ENCODE data around the gene ADIRF.
"Not testable (repeated sequence)": the region's sequence is repeated elsewhere in the genome, so short reads cannot be mapped to it uniquely, and the experiment has no call there.

The ADIRF gene

GRCh38 chr10:87009134-87009696 lies 40.9 kb downstream of the ADIRF start:
- not testable (repeated sequence) for H3K4me3 ChIP-seq, H3K27ac ChIP-seq

GRCh38 chr10:87013528-87013927 lies 45.2 kb downstream of the ADIRF start:
- H3K4me3 ChIP-seq, H3K27ac ChIP-seq: not testable (repeated sequence)

- not testable (repeated sequence) for H3K4me3 ChIP-seq, H3K27ac ChIP-seq
Measured at GRCh38 chr10:87014986-87015716, 46.9 kb downstream of the ADIRF start.

GRCh38 chr10:87018127-87018526 lies 49.8 kb downstream of the ADIRF start:
- H3K27ac ChIP-seq = peak overlapping the region in 2 of 21 experiments; percentile 7 to 17
- H3K4me3 ChIP-seq = not testable (repeated sequence)

GRCh38 chr10:87019066-87019465 lies 50.8 kb downstream of the ADIRF start:
- not testable (repeated sequence) for H3K27ac ChIP-seq

GRCh38 chr10:87019504-87019903 lies 51.2 kb downstream of the ADIRF start:
- peak overlapping the region in 10 of 21 experiments; percentile 7 to 64 (median 42) for H3K27ac ChIP-seq
- not testable (repeated sequence) for H3K4me3 ChIP-seq

More at GRCh38 chr10:87019066-87019465, 50.8 kb downstream of the ADIRF start:
- not testable (repeated sequence) for H3K4me3 ChIP-seq

- H3K27ac ChIP-seq = peak within 1 kb of the TSS in 12 of 21 experiments; percentile 10 to 64 (median 50)
- peak within 1 kb of the TSS in 1 of 7 experiments; percentile 0 for H3K4me3 ChIP-seq
Measured at GRCh38 chr10:87020056-87020455, 51.8 kb downstream of the ADIRF start, which contains the start of gene FAM25A. Gene FAM25A, plus strand, starts transcription at chr10:87020294. Its CDS starts 31 bp downstream, at chr10:87020325.
